Activated B cell treated with CpG ODN at 0.5 μM for 24 hours (primary cell): Measurements from ENCODE around the gene REST. TPM values are rescaled to one million over a fixed set of nuclear protein-coding genes. Genes with fewer than 3 reads are reported as not detected.
A peak's percentile ranks its signal among the peaks of the same experiment; 100 is the strongest.
"Not testable (repeated sequence)": the region's sequence is repeated elsewhere in the genome, so short reads cannot be mapped to it uniquely, and the experiment has no call there.

Experiments used
- ATAC-seq: fragments of 200-7000 bp; cut with Tn5 transposase; one replicate; pipeline ENCODE4 v1.10.0; 2021; ENCODE audit warnings: low read depth, mild to moderate bottlenecking, moderate library complexity
- CTCF ChIA-PET: fragments of 350-600 bp; sonication (Branson Sonifier 250); formaldehyde crosslinking; loops from one replicate; lab custom pipeline; 2021; ENCODE audit warnings: antibody characterized with exemption; lab: Charles Lee
- POLR2A ChIA-PET: fragments of 350-600 bp; sonication (Branson Sonifier 250); formaldehyde crosslinking; loops from one replicate; lab custom pipeline; 2021; ENCODE audit warnings: antibody characterized with exemption; lab: Charles Lee
- DNase-seq: peaks from one replicate; pipeline ENCODE4 v3.0.0; 2022
- H3K27ac Mint-ChIP-seq: one replicate; pipeline ENCODE4 v1.8.0; 2020; ENCODE audit warnings: mixed read lengths
- H3K27me3 Mint-ChIP-seq: one replicate; pipeline ENCODE4 v1.8.0; 2021; ENCODE audit warnings: mixed read lengths
- H3K36me3 Mint-ChIP-seq: one replicate; pipeline ENCODE4 v1.8.0; 2021; ENCODE audit warnings: low read depth, mixed read lengths
- H3K4me1 Mint-ChIP-seq: one replicate; pipeline ENCODE4 v1.8.0; 2021; ENCODE audit warnings: mixed read lengths
- H3K4me3 Mint-ChIP-seq: one replicate; pipeline ENCODE4 v1.8.0; 2020; ENCODE audit warnings: mild to moderate bottlenecking, mixed read lengths
- H3K9me3 Mint-ChIP-seq: one replicate; pipeline ENCODE4 v1.8.0; 2020; ENCODE audit warnings: mixed read lengths
- CTCF ChIP-seq: fragments of 200-600 bp; IDR thresholded peaks from one replicate; pipeline ENCODE4 v1.8.0; 2022; ENCODE audit warnings: antibody characterized with exemption, mild to moderate bottlenecking
- intact Hi-C: fragments of 100-400 bp; cut with micrococcal nuclease; formaldehyde crosslinking; loops from one replicate; pipeline ENCODE4 v1.15.1; 2024
- total RNA-seq: library from RNA; stranded (reverse); gene quantifications from 2 replicates; pipeline ENCODE4 v1.2.3, GENCODE V29; 2022

REST gene
- total RNA-seq, 1 donor from 2014 or later = 48.3 TPM

- peaks cover 51% of the 10 kb centered on the region for H3K4me1 Mint-ChIP-seq
- H3K36me3 Mint-ChIP-seq = peaks cover 16% of the 10 kb centered on the region
- DNase-seq = no peak
Observed at GRCh38 chr4:56909086-56909894, 1.6 kb downstream of the REST start.

GRCh38 chr4:56910172-56910967 lies 2.7 kb downstream of the REST start:
- ChIA-PET CTCF (interaction anchor here (1.5 kb wide), 1 partner anchor 67 kb away, joined by 5 read pairs; the partner anchor contains the start of gene NOA1), POLR2A (interaction anchor here (1.0 to 4.5 kb wide), 3 partner anchors 13 to 68 kb away, joined by 3 to 127 read pairs (median 4); partner anchors contain the start of genes NOA1 and POLR2B)
- peak overlapping the region; percentile 91 for H3K4me3 Mint-ChIP-seq
- no peak for TF ChIP-seq CTCF
- peaks cover 18% of the 10 kb centered on the region for H3K36me3 Mint-ChIP-seq
- intact Hi-C loops = no loop called here
- peak overlapping the region; percentile 96 for H3K27ac Mint-ChIP-seq
- H3K9me3 Mint-ChIP-seq = no peaks in the 10 kb centered on the region
- no peaks in the 10 kb centered on the region for H3K27me3 Mint-ChIP-seq
- peaks cover 56% of the 10 kb centered on the region for H3K4me1 Mint-ChIP-seq
- DNase-seq (no peak), ATAC-seq (no peak)

More at GRCh38 chr4:56909086-56909894, 1.6 kb downstream of the REST start:
- Mint-ChIP-seq H3K9me3 (no peaks in the 10 kb centered on the region), H3K27me3 (no peaks in the 10 kb centered on the region), H3K4me3 (peak overlapping the region; percentile 91), H3K27ac (peak overlapping the region; percentile 96)
- CTCF ChIA-PET = interaction anchor here (1.3 to 2.8 kb wide), 3 partner anchors 68 to 109 kb away, joined by 3 to 17 read pairs (median 5); partner anchors contain the start of genes NOA1 and POLR2B
- POLR2A ChIA-PET = interaction anchor here (0.7 to 4.5 kb wide), 5 partner anchors 8 to 522 kb away, joined by 3 to 127 read pairs (median 22); partner anchors contain the start of genes AASDH, NOA1, PAICS and POLR2B
- ATAC-seq = peak; percentile 29
- no peak for TF ChIP-seq CTCF
- intact Hi-C loops = loop anchor here (1.0 to 5.0 kb wide), 5 partner anchors 88 to 1512 kb away; partner anchors contain the start of genes AASDH, CLOCK and SPINK2

- Mint-ChIP-seq H3K27me3 (no peaks in the 10 kb centered on the region), H3K4me1 (peaks cover 61% of the 10 kb centered on the region), H3K36me3 (peaks cover 25% of the 10 kb centered on the region), H3K27ac (peak overlapping the region; percentile 24), H3K9me3 (no peaks in the 10 kb centered on the region), H3K4me3 (no peak overlapping the region)
- POLR2A ChIA-PET = no interaction called here
- no peak for ATAC-seq
- CTCF ChIA-PET = no interaction called here
- no peak for TF ChIP-seq CTCF
- no peak for DNase-seq
- intact Hi-C loops = no loop called here
Observed at GRCh38 chr4:56914336-56914735, 6.6 kb downstream of the REST start.

GRCh38 chr4:56914977-56915376 lies 7.3 kb downstream of the REST start:
- H3K27ac Mint-ChIP-seq, H3K9me3 Mint-ChIP-seq, ATAC-seq, H3K4me3 Mint-ChIP-seq, DNase-seq, CTCF ChIA-PET, intact Hi-C loops, H3K27me3 Mint-ChIP-seq, POLR2A ChIA-PET: not testable (repeated sequence)
- Mint-ChIP-seq H3K4me1 (peaks cover 56% of the 10 kb centered on the region), H3K36me3 (peaks cover 27% of the 10 kb centered on the region)

- ChIA-PET POLR2A (no interaction called here), CTCF (interaction anchor here (0.7 kb wide), 1 partner anchor 31 kb away, joined by 5 read pairs; no protein-coding TSS in a partner anchor)
- intact Hi-C loops = no loop called here
- Mint-ChIP-seq H3K36me3 (peaks cover 68% of the 10 kb centered on the region), H3K4me1 (peaks cover 4% of the 10 kb centered on the region), H3K4me3 (no peak overlapping the region), H3K9me3 (no peaks in the 10 kb centered on the region), H3K27me3 (no peaks in the 10 kb centered on the region), H3K27ac (no peak overlapping the region)
- DNase-seq (no peak), ATAC-seq (no peak)
- TF ChIP-seq CTCF = no peak
Observed at GRCh38 chr4:56927196-56927595, 19.5 kb downstream of the REST start.
